HG03442 (cell line): ENCODE measurements around the gene BRI3.
"Not testable (repeated sequence)": the region's sequence is repeated elsewhere in the genome, so short reads cannot be mapped to it uniquely, and the experiment has no call there.

Experiments used
- ATAC-seq: cut with Tn5 transposase; IDR thresholded peaks from one replicate; pipeline ENCODE4 v1.9.1; 2021; ENCODE audit warnings: mild to moderate bottlenecking, moderate library complexity; ENCODE audit not compliant: unreplicated experiment

The BRI3 gene

GRCh38 chr7:98303906-98304305 is 22.4 kb downstream of the BRI3 start:
- ATAC-seq: no peak

DNA sequence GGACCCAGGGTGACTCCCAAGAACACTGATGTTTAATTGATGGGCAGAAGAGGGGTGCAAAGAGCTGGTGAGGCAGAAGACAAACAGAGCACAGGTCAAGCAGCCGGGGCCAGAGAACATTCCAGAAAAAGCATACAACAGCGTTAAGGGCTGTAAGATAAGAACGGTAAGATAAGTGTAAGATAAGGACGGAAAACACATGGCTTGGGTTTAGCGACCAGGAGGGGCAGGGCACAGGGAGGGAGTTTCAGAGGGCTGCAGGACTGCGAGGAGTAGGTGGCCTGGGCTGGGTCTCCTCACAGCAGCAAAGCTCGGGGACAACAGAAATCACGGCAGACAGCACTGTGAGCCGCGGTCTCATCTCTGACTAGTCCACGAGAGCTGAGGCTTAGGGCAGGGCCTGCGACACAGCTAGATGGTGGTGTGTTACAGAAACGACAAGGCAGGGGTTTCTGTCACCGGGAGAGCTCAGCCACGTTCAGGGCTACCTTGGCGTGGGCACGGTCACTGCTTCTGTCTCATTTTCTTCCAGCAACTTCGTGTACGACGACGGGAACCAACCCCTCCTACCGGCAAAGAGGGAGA is 24.6 kb downstream of the BRI3 start:
- ATAC-seq: no peak

DNA sequence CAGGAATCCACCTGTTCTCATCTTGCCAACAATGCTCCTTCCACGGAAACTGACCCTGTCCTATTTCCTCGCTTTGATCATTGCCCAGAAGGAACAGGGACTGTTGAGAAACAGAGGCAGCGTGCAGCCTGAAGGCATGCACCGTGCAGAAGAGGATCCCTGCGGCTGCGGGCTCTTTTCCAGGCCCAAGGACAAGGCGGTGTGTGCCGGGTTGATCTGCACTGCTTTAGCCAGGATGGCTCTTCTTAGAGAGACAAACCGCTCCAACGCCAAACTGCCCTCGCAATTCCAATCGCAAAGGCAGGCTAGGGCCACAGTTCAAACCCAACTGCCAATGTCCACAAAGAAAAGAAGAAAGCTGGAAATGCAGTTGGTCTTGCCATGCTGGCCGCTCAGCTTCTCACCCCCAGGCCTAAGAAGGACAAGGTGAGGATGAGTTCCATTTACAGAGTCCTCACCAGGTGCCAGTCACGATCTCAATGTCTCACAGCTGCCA is 26.5 kb downstream of the BRI3 start:
- no peak for ATAC-seq

- no peak for ATAC-seq
Measured at GRCh38 chr7:98309566-98309965, 28.1 kb downstream of the BRI3 start.

DNA sequence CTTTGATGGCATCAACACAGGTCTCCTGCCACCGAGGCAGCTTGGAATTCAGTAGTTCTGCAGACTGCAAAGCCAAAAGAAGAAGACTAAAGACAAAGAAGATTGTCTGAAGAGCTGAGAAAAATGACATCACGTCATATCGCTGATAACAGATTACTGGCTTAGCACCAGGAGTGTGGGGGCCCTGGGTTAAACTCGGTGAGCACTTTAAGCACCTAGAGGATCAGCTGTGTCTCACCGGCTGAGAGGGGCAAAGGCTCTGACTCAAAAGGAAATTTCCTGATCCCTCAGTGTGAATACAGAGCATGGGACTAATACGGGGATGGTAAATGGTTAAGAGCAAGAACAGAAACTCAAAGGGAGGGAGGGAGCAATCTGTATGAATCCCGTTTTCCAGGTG is 30.7 kb downstream of the BRI3 start:
- ATAC-seq: no peak

- ATAC-seq: peak; percentile 57
Measured at GRCh38 chr7:98314469-98314868, 33.0 kb downstream of the BRI3 start.

- peak; percentile 77 for ATAC-seq
Measured at GRCh38 chr7:98315318-98315993, 34.0 kb downstream of the BRI3 start.

DNA sequence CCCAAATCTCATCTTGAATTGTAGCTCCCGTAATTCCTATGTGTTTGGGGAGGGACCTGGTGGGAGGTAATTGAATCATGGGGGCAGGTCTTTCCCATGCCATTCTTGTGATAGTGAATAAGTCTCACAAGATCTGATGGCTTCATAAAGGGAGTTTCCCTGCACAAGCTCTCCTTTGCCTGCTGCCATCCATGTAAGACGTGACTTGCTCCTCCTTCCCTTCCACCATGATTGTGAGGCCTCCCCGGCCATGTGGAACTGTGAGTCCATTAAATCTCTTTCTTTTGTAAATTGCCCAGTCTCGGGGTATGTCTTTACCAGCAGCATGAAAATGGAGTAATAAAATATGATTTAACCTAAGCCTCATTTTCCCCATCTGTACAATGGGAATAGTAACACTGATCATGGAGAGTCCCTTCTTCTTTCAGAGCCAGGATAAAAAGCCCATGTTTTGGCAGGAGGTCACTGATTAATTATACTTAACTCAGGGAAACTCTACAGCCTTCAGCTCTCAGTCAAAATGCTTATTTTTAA is 34.6 kb downstream of the BRI3 start:
- not testable (repeated sequence) for ATAC-seq

- no peak for ATAC-seq
Measured at GRCh38 chr7:98317366-98318040, 36.0 kb downstream of the BRI3 start.

GRCh38 chr7:98319176-98319575 is 37.7 kb downstream of the BRI3 start:
- no peak for ATAC-seq

GRCh38 chr7:98321301-98321700 is 39.8 kb downstream of the BRI3 start:
- no peak for ATAC-seq

DNA sequence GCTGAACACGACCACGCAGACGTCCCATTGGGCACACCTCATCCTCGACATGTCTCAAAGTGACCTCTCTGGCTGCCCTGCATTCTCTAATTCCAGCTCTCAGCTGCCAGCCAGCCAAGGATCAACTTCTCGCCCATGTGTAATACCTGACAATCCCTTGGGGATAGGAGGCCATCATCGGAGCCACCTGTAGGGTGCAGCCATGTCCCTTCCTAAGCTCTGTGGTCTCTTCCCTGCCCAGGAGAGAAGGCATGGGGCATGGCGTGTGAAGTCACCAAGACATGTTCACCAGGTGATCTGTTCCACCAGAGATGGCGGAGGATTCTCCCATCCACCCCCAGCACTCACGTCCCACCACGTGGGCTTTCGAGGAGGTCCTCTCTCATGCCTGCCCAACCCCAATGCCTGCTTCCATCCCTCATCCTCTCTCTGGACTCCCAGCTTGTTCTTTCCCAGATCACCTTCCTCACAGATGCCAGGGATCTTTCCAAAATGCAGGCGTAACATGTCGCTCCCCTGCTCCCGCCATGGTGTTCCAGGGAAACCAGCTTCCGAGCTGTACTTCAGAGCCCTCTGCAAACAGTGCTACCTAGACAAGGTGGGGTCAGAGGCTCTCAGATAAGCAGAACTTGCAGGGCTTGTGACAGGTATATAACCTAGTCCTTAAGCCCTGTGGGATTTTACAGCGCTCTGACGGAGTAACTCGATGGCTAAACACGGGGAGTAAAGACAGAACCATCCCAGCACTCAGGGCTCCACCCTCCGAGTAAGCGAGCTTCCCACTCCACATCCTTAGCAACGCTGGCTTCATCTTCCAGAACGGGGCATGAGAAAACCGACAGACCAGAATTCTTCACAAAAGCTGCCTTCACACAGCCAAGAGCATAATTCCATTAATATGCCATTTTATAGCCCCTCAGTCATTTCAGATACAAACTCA is 41.1 kb downstream of the BRI3 start:
- ATAC-seq: no peak

DNA sequence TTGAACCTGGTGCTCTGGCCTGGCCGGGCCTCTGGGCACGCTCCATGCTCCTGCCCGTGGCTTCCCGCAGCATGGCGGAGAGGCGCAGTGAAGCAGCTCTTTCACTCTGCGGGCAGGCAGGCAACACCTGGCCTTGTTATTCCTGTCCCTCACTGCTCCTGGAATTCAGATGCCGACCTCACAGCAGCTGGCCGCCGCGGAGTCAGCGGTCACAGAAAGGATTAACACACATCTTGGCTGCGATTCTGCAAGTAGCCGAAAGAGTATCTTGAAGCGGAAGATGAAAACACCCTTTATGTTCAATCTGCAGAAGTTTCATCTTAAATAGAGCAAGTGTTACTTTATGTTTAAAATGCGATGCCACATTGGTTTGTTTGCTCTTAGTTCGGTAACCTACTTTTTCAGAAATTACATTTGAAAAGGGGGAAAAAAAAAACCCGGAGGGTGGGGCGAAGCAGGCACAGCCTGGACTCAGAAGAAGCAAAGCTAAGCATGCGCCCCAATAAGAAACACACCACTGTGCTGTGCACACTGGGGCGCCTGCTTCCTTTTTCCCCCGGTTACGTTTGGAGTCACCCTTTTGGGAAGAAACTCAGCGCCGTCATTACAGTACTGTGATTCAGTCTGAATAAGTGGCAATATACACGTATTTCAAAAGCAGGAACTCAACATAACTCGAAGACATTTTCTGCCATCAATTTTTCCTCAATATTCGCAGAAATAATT is 42.3 kb downstream of the BRI3 start:
- ATAC-seq: no peak

- ATAC-seq: no peak
Measured at GRCh38 chr7:98324782-98325181, 43.3 kb downstream of the BRI3 start.

DNA sequence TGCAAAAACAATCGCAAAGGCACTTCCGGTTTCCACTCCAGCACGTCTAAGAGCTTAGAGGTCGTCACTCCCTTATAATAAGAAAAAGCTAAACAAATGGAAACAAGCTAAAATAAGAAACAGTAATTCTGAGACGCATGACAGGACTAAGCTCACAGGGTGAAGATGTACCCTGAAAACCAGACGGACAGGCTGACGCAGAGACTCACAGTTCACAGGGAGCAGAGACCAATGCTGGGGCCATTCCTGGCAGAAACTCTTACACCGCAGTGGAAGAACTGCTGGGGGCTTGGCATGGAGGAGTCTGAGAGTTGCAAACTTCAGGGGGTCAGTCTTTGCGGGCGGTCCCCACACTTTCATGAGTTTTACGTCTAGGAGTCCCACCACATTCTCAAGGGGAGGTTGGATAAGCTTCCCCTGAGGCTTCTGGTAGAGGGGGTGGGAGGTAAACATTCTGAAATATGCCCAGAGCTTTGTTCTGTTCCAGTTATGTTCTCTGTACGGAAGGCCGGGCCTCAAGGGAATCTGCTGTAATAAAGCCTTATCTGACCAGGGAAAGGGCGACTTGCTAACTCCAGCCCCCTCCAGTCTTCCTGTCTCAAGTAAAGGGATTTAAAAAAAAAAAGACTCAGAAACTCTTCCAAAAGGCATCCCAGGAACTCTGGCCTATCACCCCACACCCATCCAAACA is 47.8 kb downstream of the BRI3 start:
- no peak for ATAC-seq

- no peak for ATAC-seq
Measured at GRCh38 chr7:98329791-98330373, 48.4 kb downstream of the BRI3 start.

DNA sequence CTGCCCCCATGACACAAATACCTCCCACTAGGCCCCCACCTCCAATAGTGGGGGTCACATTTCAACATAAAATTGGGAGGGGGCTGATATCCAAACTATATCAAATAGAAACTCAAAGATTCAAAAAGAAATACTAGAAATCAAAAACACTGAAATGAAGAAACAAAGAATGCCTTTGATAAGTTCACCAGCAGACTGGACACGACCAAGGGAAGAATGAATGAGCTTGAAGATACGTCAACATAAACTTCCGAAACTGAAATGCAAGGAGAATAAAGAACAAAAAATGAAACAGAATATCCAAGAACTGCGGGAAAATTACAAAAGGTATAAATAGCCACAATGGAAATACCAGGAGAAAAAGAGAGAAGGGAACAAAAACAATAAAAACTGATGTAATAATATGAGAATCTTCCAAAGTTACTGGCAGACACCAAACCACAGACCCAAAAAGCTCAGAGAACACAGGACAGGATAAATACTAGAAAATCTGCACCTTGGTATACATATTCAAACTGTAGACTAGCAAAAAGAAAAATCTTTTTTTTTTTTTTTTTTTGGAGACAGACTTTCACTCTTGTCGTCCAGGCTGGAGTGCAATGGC is 49.5 kb downstream of the BRI3 start:
- ATAC-seq: no peak

GRCh38 chr7:98334081-98334480 is 52.6 kb downstream of the BRI3 start:
- ATAC-seq: no peak
